Neural progenitor cell (in vitro differentiated cells): ENCODE data around the gene LRRN3.

Experiments used
- CTCF ChIP-seq: fragments of 200-600 bp; sonication (generic); IDR thresholded peaks from 2 replicates; pipeline ENCODE4 v1.5.1; 2017; ENCODE audit warnings: antibody characterized with exemption, mild to moderate bottlenecking
- EZH2 ChIP-seq: fragments of 200-600 bp; sonication (generic); IDR thresholded peaks from 2 replicates; pipeline ENCODE4 v1.6.1; 2017; ENCODE audit warnings: antibody characterized with exemption, mild to moderate bottlenecking, moderate library complexity

DNA sequence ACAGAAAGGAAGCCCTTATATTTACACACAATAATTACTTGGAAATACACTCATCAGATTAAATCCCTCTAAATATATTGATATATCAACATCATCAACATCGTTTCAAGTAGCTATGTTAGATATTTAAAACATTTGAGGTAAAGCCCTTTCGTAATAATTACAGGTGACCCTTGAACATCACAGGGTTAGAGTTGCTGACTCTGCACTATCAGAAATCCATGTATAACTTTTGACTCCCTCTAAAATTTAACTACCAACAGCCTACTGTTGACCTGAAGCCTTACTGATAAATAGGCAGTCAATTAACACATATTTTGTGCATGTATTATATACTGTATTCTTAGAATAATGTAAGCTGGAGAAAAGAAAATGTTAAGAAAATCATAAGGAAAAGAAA is 34.6 kb upstream of the LRRN3 start:
- TF ChIP-seq CTCF (no peak), EZH2 (no peak)
